ENCODE measurements around the gene KRAS.

GRCh38 chr12:25296381-25296780 is 45.7 kb upstream of the KRAS start:
- TF ChIP-seq CTCF (IDR thresholded peaks at IDR 0.05) = no peak
- no peak for TF ChIP-seq ZFX (IDR thresholded peaks at IDR 0.05; ENCODE audit: borderline replicate concordance)
